HTR-8/SVneo (cell line): ENCODE measurements around the gene AP3B1.

Experiments used
- DNase-seq: peaks from one replicate; pipeline ENCODE4 v3.0.0; 2011; ENCODE audit warnings: low spot score, mixed read lengths; ENCODE audit not compliant: insufficient read length
- FAIRE-seq: peaks from 2 replicates; lab custom pipeline; 2011; peaks lifted over from hg19 to GRCh38; lab: Jason Lieb, UNC

The AP3B1 gene

GRCh38 chr5:77987331-77987730, 307.2 kb downstream of the AP3B1 start:
- DNase-seq (no peak), FAIRE-seq (no peak)

- DNase-seq: no peak
- FAIRE-seq: no peak
These were observed 308.2 kb downstream of the AP3B1 start for GRCh38 chr5:77986261-77986660.

- no peak for DNase-seq
- FAIRE-seq: no peak
These were observed 309.3 kb downstream of the AP3B1 start for GRCh38 chr5:77985247-77985646.

DNA sequence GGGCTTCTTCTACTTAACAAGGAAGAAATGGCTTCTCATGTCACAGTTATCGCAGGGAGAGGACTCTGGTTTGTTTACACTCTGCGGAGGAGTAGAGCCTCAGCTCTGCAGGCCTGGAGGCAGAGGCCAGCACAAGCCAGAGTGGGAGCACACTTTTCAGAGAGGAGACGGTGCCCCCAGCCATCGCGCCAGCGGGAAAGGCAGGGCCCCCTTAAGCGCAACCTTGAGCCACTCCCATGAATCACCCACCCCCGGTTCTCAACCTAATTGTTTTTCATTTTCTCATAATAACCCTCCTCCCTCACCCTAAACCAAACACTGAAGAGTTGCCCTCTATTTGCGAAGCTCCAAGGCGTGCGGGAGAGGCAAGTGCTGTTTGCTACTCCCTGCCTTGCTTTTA, 309.9 kb downstream of the AP3B1 start:
- FAIRE-seq: no peak
- DNase-seq: no peak

DNA sequence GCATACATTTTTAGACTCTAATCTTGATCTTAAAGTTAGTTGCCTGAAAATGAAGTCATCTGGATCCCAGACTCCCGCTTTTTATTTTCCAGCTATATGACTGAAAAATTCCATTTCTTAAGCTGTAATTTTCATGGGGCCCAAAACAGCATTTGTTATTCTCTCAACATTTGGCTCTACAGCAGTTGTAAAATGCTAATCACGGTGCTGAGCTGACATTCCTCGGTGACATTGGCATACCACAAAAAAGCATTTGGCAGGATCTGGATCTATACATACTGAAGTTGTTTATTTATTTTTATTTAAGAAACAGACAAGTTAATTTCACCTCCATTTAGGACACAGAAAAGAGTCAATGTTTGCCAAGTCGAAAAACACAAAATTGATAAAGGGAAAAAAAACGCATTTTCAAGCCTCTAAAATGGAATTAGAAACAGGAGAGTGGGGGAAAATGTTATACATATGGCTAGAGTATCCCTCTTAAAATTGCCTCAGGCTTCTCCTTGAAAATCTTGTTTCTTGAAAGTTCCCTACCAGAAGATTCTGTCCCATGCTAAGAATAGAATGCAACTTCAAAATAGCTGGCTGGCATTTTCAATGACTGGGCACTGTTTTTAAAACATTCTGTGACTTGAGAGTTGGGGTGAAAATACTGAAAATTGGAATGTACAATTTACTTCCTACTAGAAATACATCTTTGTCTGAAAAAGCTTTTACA, 310.9 kb downstream of the AP3B1 start:
- DNase-seq: no peak
- no peak for FAIRE-seq

DNA sequence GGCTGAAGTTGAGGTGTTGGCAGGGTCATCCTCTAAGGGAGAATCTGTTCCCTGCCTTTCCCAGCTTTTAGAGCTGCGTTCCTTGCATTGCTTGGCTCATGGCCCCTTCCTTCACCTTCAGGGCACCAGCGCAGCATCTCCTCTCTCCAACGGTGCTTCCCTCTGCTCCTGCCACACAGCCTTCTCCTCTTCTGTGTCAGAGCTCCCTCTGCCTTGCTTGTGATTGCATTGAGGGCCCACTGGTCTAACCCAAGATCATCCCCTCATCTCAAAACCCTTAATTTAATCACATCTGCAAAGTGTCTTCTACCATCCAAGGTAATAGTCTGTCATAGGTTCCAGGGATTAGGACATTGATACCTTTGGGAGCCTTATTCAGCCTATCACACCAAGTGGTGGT, 312.7 kb downstream of the AP3B1 start:
- no peak for DNase-seq
- no peak for FAIRE-seq

DNA sequence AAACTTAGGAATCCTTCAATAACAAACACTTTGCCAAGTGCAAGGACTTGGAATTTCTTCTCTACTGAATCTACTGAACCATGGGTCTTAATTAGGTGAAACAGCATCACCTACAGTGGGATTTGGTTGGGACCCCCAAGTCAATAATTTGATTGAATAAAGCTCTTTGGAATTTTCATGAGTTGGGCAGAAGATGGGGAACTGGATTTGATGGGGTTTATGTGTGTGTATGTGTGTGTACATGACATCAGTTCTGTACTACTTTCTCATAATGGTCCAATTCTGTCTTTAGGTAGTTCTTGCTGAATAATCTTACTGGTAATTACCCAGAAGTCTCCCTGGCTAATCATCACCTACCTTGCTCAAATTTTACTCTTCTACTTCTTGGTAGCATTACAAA, 319.9 kb downstream of the AP3B1 start:
- no peak for FAIRE-seq

DNA sequence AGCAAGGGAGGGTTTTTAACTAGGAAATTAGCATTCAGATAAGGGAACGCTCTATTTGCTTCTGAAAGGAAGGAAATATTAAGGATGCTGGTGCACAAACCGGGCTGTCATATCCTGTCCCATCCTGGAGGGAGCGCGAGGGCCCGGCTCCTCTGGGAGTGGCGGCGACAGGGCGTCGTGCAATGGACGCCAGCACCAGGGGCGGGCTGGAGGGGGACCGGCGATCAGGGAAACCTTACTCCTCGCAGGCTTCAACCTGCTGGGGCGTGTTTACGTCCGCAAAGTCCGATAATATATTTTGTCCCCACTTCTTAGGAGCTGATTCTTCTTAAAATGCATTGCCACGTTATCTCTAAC, 321.3 kb downstream of the AP3B1 start:
- DNase-seq (no peak), FAIRE-seq (no peak)

More for the DNA sequence above, 319.9 kb downstream of the AP3B1 start:
- no peak for DNase-seq

GRCh38 chr5:77972469-77973252, 321.8 kb downstream of the AP3B1 start:
- DNase-seq (no peak), FAIRE-seq (no peak)

DNA sequence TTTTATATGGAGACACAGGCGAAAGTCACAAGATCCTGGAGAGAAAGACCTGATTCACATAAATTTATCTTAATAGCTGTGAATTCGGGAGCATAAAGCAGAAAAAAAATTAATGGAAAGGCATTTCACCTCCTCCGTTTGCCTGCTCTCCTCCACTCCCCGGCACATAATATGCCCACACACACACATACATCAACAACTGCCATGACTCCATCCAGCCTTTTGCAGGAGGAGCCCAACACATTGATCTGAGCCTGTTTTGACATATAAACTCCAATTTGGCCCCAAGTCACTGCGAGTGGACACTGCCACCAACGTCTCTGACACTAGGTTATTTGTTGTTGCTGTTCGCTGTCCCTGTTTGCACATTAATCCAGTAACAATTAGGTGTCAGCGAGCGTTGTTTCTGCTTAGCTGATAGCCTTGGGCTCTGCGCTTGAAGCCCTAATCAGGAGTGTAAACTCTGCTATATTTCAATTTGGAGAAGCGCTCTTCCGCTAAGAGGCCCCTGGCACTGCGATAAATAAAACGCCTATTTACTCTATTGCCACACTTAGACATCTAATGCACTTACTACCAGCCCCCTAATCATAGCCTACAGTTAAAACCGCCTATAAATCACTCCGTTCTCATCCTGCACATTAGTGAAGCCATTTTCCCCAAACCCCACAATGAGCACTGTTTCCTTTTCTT, 322.6 kb downstream of the AP3B1 start:
- DNase-seq (no peak), FAIRE-seq (peak; percentile 13)

GRCh38 chr5:77970891-77971290, 323.6 kb downstream of the AP3B1 start:
- FAIRE-seq (no peak), DNase-seq (no peak)

GRCh38 chr5:77963795-77964194, 330.7 kb downstream of the AP3B1 start:
- no peak for FAIRE-seq
- DNase-seq: no peak

DNA sequence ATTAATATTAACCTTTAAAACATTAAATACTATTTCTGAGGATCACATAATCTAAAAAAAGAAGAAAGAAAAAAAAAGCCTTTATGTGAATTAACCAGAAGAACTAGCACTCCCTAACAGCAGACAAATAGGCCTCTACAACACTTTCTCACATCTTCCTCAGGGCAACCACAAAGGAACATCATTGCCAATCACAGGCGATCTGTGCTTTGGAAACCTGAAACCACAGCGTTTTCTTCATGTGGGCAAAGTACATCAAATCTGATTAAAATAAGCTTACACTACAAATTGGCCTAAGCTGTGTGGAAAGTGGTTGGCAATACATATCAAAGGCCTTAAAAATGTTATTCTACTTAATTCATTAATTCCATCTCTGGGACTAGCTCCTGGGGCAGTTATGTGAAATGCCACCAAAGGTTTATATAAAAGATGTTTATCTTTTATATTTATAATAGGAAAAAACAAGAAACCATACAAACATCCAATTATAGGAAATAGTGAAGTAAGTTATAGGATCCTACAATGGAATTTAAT, 333.6 kb downstream of the AP3B1 start:
- no peak for DNase-seq
- FAIRE-seq: no peak

DNA sequence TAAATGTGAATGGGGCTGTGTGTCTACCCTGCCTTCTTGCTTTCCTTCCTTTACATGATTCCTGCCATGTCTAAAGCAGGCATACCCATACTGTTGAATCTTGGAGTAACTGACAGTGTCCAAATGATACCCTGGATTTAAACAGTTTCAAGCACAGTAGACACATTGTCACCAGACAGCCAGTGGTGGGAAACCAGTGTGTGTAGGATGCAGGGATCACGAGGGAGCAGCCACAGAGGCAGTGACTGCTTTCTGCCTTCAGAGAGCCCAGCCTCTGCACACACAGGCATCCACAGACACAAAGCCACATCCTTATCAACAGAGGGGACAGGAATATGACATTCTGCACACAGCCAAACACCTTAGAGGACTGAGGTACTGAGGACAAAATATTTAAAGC, 334.2 kb downstream of the AP3B1 start:
- DNase-seq: no peak
- peak; percentile 33 for FAIRE-seq

- FAIRE-seq: no peak
These were observed 335.7 kb downstream of the AP3B1 start for GRCh38 chr5:77958642-77959330.

DNA sequence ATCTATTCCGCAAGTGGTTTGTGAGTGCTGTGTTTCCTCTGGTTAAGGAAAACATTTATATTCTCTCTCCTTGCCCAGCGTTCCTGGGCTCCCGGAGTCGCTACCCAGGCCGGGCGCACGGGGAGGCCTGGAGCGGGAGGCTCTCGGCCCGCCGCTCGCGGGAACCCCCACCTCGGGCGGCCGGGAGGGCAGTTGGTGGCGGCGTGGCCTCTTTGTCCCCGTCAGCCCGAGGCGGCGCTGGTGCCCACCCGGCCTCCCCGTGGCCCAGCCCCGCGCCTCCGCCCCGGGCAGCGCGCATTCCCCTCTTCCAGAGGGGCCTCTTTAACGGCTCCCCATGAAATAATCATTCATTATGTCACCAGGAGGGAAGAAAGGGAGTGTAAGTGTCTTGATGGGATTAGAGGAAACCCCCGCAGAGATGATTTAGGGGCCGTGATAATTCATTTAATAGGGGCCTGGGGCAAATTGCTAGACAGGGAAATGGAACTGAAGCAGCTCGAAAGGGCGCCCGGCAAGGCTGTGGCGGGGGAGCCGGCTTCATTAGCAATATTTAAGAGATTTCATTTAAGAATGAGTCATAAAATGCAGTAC, 336.5 kb downstream of the AP3B1 start:
- DNase-seq (no peak), FAIRE-seq (no peak)

More at GRCh38 chr5:77958642-77959330, 335.7 kb downstream of the AP3B1 start:
- no peak for DNase-seq

DNA sequence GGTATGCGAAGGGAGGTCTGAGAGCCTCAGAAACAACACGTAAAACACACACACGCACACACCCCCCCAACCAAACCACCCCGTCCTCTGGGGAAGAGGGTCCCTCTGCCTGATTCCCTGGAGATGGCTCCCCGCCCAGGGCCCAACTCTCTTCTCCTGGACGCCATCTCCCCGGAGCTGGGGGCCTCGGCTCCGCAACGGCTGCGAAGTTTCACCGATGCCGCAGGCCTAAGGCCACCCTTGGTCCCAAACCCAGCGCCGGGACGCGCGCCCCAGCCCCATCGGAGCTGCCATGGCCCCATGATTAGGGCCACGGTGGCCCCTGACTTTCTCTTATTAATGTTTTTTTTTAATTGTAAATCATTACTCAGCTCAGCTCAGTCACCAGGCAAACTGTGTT, 337.0 kb downstream of the AP3B1 start:
- DNase-seq: no peak
- no peak for FAIRE-seq

DNA sequence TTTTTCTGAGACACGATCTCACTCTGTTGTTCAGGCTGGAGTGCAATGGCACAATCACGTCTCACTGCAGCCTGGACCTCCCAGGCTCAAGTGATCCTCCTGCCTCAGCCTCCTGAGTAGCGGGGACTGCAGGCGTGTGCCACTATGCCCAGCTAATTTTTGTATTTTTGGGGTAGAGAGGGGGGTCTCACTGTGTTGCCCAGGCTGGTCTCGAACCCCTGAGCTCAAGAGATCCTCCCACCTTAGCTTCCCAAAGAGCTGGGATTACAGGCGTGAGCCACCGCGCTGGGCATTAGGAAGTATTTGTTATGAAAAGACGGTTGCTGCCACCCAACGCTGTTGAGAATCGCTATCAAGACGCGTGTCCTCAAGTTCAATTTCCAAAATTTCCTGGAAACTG, 337.4 kb downstream of the AP3B1 start:
- FAIRE-seq (no peak), DNase-seq (no peak)

- DNase-seq (no peak), FAIRE-seq (no peak)
These were observed 338.9 kb downstream of the AP3B1 start for GRCh38 chr5:77955577-77955976.

DNA sequence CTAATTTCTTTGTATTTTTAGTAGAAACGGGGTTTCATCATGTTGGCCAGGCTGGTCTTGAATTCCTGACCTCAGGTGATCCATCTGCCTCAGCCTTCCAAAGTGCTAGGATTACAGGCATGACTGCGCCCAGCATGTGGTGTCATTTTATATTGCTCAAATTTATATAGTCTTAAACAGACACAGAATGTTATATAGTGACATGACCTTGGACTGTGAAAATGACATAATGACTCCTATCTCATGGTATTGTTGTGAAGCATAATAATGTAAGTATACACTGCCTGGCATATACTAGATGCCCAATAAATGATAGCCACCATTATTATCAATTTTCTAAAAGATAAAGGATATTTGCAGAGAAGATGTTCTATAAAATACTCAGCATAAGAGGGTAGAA, 341.1 kb downstream of the AP3B1 start:
- FAIRE-seq: no peak

More for the DNA sequence above, 341.1 kb downstream of the AP3B1 start:
- no peak for DNase-seq
